ENCODE measurements around the gene BMAL2.

BMAL2 gene

GRCh38 chr12:27338473-27338872 lies 5.8 kb downstream of the BMAL2 start:
- no peaks in the 10 kb centered on the region for H3K27me3 ChIP-seq (ENCODE audit: insufficient read depth, low read depth, severe bottlenecking)

GRCh38 chr12:27340971-27341370 lies 8.3 kb downstream of the BMAL2 start:
- DNase-seq: no peak
- no peaks in the 10 kb centered on the region for H3K9me3 ChIP-seq (ENCODE audit: severe bottlenecking)
- no peak overlapping the region for H3K4me3 ChIP-seq (ENCODE audit: low read depth, low read length)
- no peaks in the 10 kb centered on the region for H3K27me3 ChIP-seq (ENCODE audit: insufficient read depth, low read depth, severe bottlenecking)
- TF ChIP-seq, protein P1, sequence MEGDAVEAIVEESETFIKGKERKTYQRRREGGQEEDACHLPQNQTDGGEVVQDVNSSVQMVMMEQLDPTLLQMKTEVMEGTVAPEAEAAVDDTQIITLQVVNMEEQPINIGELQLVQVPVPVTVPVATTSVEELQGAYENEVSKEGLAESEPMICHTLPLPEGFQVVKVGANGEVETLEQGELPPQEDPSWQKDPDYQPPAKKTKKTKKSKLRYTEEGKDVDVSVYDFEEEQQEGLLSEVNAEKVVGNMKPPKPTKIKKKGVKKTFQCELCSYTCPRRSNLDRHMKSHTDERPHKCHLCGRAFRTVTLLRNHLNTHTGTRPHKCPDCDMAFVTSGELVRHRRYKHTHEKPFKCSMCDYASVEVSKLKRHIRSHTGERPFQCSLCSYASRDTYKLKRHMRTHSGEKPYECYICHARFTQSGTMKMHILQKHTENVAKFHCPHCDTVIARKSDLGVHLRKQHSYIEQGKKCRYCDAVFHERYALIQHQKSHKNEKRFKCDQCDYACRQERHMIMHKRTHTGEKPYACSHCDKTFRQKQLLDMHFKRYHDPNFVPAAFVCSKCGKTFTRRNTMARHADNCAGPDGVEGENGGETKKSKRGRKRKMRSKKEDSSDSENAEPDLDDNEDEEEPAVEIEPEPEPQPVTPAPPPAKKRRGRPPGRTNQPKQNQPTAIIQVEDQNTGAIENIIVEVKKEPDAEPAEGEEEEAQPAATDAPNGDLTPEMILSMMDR (IDR thresholded peaks at IDR 0.05; ENCODE audit: low read depth, low read length): no peak
- no peaks in the 10 kb centered on the region for H3K36me3 ChIP-seq
- no peak overlapping the region for H3K27ac ChIP-seq

More at GRCh38 chr12:27338473-27338872, 5.8 kb downstream of the BMAL2 start:
- no peak for DNase-seq
- Histone ChIP-seq H3K27ac (no peak overlapping the region), H3K36me3 (no peaks in the 10 kb centered on the region), H3K9me3 (ENCODE audit: severe bottlenecking) (no peaks in the 10 kb centered on the region), H3K4me3 (ENCODE audit: low read depth, low read length) (no peak overlapping the region)
- TF ChIP-seq, protein P1 (IDR thresholded peaks at IDR 0.05; ENCODE audit: low read depth, low read length): no peak

DNA sequence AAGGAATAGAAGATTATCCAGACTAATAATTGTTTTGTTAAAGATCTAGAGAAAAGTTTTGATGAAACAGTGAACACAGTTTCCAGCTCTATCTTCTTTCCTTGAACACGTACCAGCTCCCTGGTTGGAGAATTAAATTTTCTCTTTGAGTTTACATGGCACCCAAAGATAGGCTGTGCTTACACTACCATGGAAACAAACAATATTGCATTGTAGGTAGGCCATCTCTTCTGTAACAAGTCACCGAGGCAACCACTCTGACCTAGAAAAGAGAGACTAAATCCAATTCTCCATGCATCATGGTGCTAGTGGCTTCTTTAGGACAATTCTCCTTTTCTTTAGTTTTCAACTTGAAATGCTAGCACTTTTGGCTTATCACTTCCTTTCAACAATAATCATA lies 9.9 kb downstream of the BMAL2 start:
- no peaks in the 10 kb centered on the region for H3K36me3 ChIP-seq
- H3K27ac ChIP-seq: no peak overlapping the region
- TF ChIP-seq, protein P1 (IDR thresholded peaks at IDR 0.05; ENCODE audit: low read depth, low read length): no peak
- H3K9me3 ChIP-seq (ENCODE audit: severe bottlenecking): peaks cover 3% of the 10 kb centered on the region
- DNase-seq: no peak
- H3K4me3 ChIP-seq (ENCODE audit: low read depth, low read length): no peak overlapping the region
- H3K27me3 ChIP-seq (ENCODE audit: insufficient read depth, low read depth, severe bottlenecking): no peaks in the 10 kb centered on the region

GRCh38 chr12:27343255-27344000 lies 10.8 kb downstream of the BMAL2 start:
- Histone ChIP-seq H3K27ac (no peak overlapping the region), H3K4me3 (ENCODE audit: low read depth, low read length) (no peak overlapping the region), H3K27me3 (ENCODE audit: insufficient read depth, low read depth, severe bottlenecking) (no peaks in the 10 kb centered on the region), H3K9me3 (ENCODE audit: severe bottlenecking) (peaks cover 3% of the 10 kb centered on the region), H3K36me3 (no peaks in the 10 kb centered on the region)
- DNase-seq: no peak
- TF ChIP-seq, protein P1 (IDR thresholded peaks at IDR 0.05; ENCODE audit: low read depth, low read length): no peak

DNA sequence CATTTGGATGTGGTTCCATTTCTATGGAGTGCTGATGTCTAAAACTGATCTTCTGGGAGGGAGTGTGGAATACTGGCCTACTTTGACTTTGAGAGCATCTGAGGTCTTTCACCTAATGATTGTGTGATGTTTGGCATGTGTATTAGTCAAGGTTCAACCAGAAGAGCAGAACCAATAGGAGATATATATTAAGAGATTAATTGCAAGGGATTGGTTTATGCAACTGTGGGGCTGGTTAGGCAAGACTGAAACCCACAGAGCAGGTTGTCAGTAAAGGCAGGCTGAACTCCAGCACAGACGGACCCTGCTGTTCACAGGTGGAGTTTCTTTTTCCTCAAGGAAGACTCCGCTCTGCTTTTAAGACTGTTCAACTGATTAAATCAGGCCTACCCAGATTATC lies 11.6 kb downstream of the BMAL2 start:
- Histone ChIP-seq H3K9me3 (ENCODE audit: severe bottlenecking) (peaks cover 3% of the 10 kb centered on the region), H3K27me3 (ENCODE audit: insufficient read depth, low read depth, severe bottlenecking) (no peaks in the 10 kb centered on the region), H3K27ac (no peak overlapping the region; the same call in 1 of the 2 replicates), H3K4me3 (ENCODE audit: low read depth, low read length) (no peak overlapping the region), H3K36me3 (no peaks in the 10 kb centered on the region)
- TF ChIP-seq, protein P1 (IDR thresholded peaks at IDR 0.05; ENCODE audit: low read depth, low read length): no peak
- DNase-seq: peak; percentile 80

DNA sequence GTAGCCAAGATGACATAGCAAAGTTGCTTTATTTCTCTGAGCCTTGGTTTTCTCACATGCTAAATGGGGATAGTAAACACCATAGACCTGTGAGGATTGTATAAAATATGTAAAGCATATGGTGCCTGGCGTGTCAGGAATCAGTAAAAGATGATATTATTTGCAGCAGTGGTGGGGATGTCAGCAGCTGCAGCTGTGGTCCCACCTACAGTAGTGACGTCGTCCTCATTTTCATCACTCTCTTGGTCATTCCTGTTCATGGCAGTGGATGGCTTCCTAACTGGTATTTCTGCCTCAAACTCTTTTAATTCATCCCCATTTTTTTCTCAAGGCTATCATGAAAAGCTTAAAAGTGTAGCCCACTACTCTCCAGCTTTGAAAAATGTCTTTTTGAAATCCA lies 12.1 kb downstream of the BMAL2 start:
- DNase-seq: no peak
- Histone ChIP-seq H3K9me3 (ENCODE audit: severe bottlenecking) (peaks cover 3% of the 10 kb centered on the region), H3K36me3 (no peaks in the 10 kb centered on the region), H3K27me3 (ENCODE audit: insufficient read depth, low read depth, severe bottlenecking) (no peaks in the 10 kb centered on the region), H3K4me3 (ENCODE audit: low read depth, low read length) (no peak overlapping the region), H3K27ac (no peak overlapping the region)
- TF ChIP-seq, protein P1 (IDR thresholded peaks at IDR 0.05; ENCODE audit: low read depth, low read length): no peak
